Keratinocyte (primary cell): ENCODE results near the gene INS. TPM values are rescaled to one million over a fixed set of nuclear protein-coding genes. Genes with fewer than 3 reads are reported as not detected.

Source experiments
- DNase-seq: peaks from one replicate; pipeline ENCODE4 v3.0.0-alpha.2; 2011; ENCODE audit warnings: low read depth, missing footprints, low spot score
- FAIRE-seq: peaks from 2 replicates; lab custom pipeline; 2011; peaks lifted over from hg19 to GRCh38; lab: Jason Lieb, UNC
- H2AFZ ChIP-seq: 2 replicates; pipeline ENCODE4 v1.6.0; 2012; ENCODE audit warnings: low read length, control low read depth, inconsistent platforms; ENCODE audit not compliant: control insufficient read depth
- H3K27ac ChIP-seq: 2 replicates; pipeline ENCODE4 v1.5.1; 2011; ENCODE audit warnings: low read length; ENCODE audit not compliant: control insufficient read depth, insufficient read depth
- H3K27me3 ChIP-seq: 3 replicates; pipeline ENCODE4 v1.6.0; 2011; ENCODE audit warnings: low read length; ENCODE audit not compliant: control insufficient read depth, insufficient read depth; ENCODE audit errors: extremely low read depth
- H3K36me3 ChIP-seq, 2 experiments: 2 replicates in 1 of 2; 3 replicates in 1 of 2; pipeline ENCODE4 v1.5.1; 2011; ENCODE audit warnings: low read length in 2 of 2, mild to moderate bottlenecking in 1 of 2; ENCODE audit not compliant: control insufficient read depth in 2 of 2, insufficient read depth in 2 of 2; ENCODE audit errors: extremely low read depth in 1 of 2
- H3K4me1 ChIP-seq: 3 replicates; pipeline ENCODE4 v1.5.1; 2011; ENCODE audit warnings: low read length; ENCODE audit not compliant: control insufficient read depth, insufficient read depth; ENCODE audit errors: extremely low read depth
- H3K4me2 ChIP-seq: 3 replicates; pipeline ENCODE4 v1.6.0; 2011; ENCODE audit warnings: low read depth, low read length; ENCODE audit not compliant: control insufficient read depth, insufficient read depth; ENCODE audit errors: extremely low read depth
- H3K4me3 ChIP-seq, 3 experiments: fragments of 200-600 bp in 1 of 3; sonication (generic) in 1 of 3; 2 replicates in 2 of 3; 3 replicates in 1 of 3; pipeline ENCODE4 v1.5.1; 2011 to 2016; ENCODE audit warnings: low read length in 3 of 3, mild to moderate bottlenecking in 3 of 3, control low read depth in 2 of 3, inconsistent platforms in 1 of 3, low read depth in 1 of 3, mixed read lengths in 1 of 3, mixed run types in 1 of 3, moderate library complexity in 1 of 3; ENCODE audit not compliant: control insufficient read depth in 2 of 3, insufficient read depth in 2 of 3; ENCODE audit errors: extremely low read depth in 1 of 3
- H3K79me2 ChIP-seq: 2 replicates; pipeline ENCODE4 v1.6.0; 2012; ENCODE audit warnings: low read length; ENCODE audit not compliant: control insufficient read depth, insufficient read depth
- H3K9ac ChIP-seq: 3 replicates; pipeline ENCODE4 v1.6.0; 2011; ENCODE audit warnings: low read length; ENCODE audit not compliant: control insufficient read depth, insufficient read depth; ENCODE audit errors: extremely low read depth
- H3K9me1 ChIP-seq: 3 replicates; pipeline ENCODE4 v1.6.0; 2011; ENCODE audit warnings: low read length; ENCODE audit not compliant: control insufficient read depth, insufficient read depth; ENCODE audit errors: extremely low read depth
- H3K9me3 ChIP-seq: 2 replicates; pipeline ENCODE4 v1.5.1; 2012; ENCODE audit warnings: low read depth, low read length; ENCODE audit not compliant: control insufficient read depth
- H4K20me1 ChIP-seq: 3 replicates; pipeline ENCODE4 v1.6.0; 2011; ENCODE audit warnings: low read length; ENCODE audit not compliant: control insufficient read depth, insufficient read depth; ENCODE audit errors: extremely low read depth
- EZH2 ChIP-seq: IDR thresholded peaks from one replicate; pipeline ENCODE4 v1.6.1; 2012; ENCODE audit warnings: inconsistent platforms, mild to moderate bottlenecking, low read length, moderate library complexity
- dilution Hi-C: fragments of 300-500 bp; cut with MboI; formaldehyde crosslinking; loops from one replicate; pipeline ENCODE4 v1.7.0; 2020; ENCODE audit warnings: low sequenced_read_pairs; ENCODE audit not compliant: extremely low pct_ligation_motif_present
- polyA plus RNA-seq, 5 experiments: library from polyadenylated mRNA; depleted of rRNA in 3 of 5; stranded (reverse) in 3 of 5; stranded (forward) in 1 of 5; unstranded in 1 of 5; fragments of >200 nt; gene quantifications; 1 replicate in 1 of 5; 2 replicates in 3 of 5; 3 replicates in 1 of 5; pipeline versions ENCODE4 v1.2.1 to v1.2.3, GENCODE V29; 2011 to 2012; ENCODE audit warnings: missing spikeins in 2 of 5, low read depth in 1 of 5, low replicate concordance in 1 of 5
- TF ChIP-seq, protein P1 (sequence below), 3 experiments: IDR thresholded peaks in 1 of 3; conservative IDR thresholded peaks in 1 of 3; optimal IDR thresholded peaks in 1 of 3; 2 replicates in 2 of 3; 3 replicates in 1 of 3; pipeline versions ENCODE3 to v1.5.1; 2011; ENCODE audit warnings: low read length in 3 of 3, mild to moderate bottlenecking in 3 of 3, moderate library complexity in 2 of 3, control low read depth in 1 of 3, inconsistent platforms in 1 of 3; ENCODE audit not compliant: insufficient read depth in 2 of 3; ENCODE audit errors: extremely low read depth in 1 of 3

INS gene
- polyA plus RNA-seq, 1 donor (not counting 4 experiments of a cell fraction or from before 2014, with no cell fraction given) = not detected

DNA sequence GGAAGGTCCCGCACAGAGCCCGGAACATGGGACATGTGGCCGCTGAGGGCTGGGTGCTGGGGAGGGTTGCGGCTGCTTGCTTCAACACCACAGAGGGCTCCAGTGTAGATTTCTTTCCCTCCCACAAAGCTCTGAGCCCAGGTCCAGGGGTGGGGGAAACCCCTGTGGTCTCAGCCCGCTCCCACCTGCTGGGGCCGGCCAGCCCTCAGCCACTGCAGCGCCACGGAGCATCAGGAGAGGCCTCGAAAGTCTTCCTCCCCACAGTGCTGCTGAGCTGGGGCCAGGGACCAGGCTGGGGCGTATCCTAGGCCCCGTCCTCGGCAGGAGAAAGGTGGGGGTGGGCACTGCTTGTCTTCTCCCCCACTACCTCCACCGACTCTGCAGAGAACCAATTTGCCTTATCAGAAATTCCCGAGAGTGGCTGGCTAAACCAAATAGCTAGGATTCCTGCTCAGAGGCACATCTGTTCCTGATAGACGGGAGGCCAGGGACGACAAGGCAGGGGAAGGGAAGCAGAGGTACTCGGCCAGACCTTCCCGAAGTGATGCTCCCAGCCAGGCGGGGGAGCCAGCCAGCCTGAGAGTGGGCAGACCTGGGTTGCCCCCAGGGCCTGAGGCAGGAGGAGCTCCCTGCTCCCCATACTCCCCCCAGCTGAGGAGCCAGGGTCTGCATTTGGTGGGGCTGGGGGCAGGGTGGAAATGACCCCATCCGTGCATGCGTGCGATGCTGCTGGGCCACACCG, 40.5 kb downstream of the INS start:
- TF ChIP-seq, protein P1, sequence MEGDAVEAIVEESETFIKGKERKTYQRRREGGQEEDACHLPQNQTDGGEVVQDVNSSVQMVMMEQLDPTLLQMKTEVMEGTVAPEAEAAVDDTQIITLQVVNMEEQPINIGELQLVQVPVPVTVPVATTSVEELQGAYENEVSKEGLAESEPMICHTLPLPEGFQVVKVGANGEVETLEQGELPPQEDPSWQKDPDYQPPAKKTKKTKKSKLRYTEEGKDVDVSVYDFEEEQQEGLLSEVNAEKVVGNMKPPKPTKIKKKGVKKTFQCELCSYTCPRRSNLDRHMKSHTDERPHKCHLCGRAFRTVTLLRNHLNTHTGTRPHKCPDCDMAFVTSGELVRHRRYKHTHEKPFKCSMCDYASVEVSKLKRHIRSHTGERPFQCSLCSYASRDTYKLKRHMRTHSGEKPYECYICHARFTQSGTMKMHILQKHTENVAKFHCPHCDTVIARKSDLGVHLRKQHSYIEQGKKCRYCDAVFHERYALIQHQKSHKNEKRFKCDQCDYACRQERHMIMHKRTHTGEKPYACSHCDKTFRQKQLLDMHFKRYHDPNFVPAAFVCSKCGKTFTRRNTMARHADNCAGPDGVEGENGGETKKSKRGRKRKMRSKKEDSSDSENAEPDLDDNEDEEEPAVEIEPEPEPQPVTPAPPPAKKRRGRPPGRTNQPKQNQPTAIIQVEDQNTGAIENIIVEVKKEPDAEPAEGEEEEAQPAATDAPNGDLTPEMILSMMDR (optimal IDR thresholded peaks at IDR 0.05 in 1 of 3, IDR thresholded peaks at IDR 0.05 in 1 of 3, conservative IDR thresholded peaks at IDR 0.05 in 1 of 3; ENCODE audit: extremely low read depth in 1 of 3, insufficient read depth in 2 of 3, low read length in 3 of 3) = no peak
- no peak for TF ChIP-seq EZH2
- dilution Hi-C loops = no loop called here
- DNase-seq = no peak
- Histone ChIP-seq H3K27me3 (peaks cover 37% of the 10 kb centered on the region), H3K36me3 (no peaks in the 10 kb centered on the region), H3K9me1 (no peaks in the 10 kb centered on the region), H3K9me3 (peaks cover 8% of the 10 kb centered on the region), H3K4me2 (no peak overlapping the region), H3K4me1 (no peaks in the 10 kb centered on the region), H2AFZ (no peak overlapping the region), H3K27ac (no peak overlapping the region), H4K20me1 (no peaks in the 10 kb centered on the region), H3K79me2 (no peaks in the 10 kb centered on the region), H3K9ac (no peak overlapping the region), H3K4me3 (no peak overlapping the region)
- FAIRE-seq = no peak

DNA sequence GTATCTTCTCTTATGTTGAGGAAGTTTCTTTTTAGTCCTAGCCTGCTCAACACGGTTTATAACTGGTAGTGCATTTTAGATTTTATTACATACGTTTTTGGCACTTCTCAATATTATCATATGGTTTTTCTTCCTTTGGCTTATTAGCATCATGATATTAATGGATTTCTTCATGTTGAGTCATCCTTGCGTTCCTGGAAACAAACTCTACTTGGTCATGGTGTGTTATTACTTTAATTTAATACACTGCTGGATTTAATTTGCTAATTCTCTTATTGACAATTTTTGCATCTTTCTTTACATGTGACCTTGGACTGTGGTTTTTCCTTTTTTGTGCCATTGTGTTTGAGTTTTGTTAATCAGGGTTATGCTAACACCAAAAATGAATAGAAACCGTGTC, 42.3 kb downstream of the INS start:
- H3K36me3 ChIP-seq = no peaks in the 10 kb centered on the region
- no peak overlapping the region for H3K4me3 ChIP-seq
- H3K9ac ChIP-seq = no peak overlapping the region
- H3K27me3 ChIP-seq = peaks cover 40% of the 10 kb centered on the region
- no peaks in the 10 kb centered on the region for H3K9me1 ChIP-seq
- H3K27ac ChIP-seq = no peak overlapping the region
- no peaks in the 10 kb centered on the region for H3K79me2 ChIP-seq
- no peaks in the 10 kb centered on the region for H4K20me1 ChIP-seq
- H2AFZ ChIP-seq = no peak overlapping the region
- H3K4me1 ChIP-seq = no peaks in the 10 kb centered on the region
- H3K9me3 ChIP-seq = peaks cover 8% of the 10 kb centered on the region
- TF ChIP-seq, protein P1 (optimal IDR thresholded peaks at IDR 0.05 in 1 of 3, IDR thresholded peaks at IDR 0.05 in 1 of 3, conservative IDR thresholded peaks at IDR 0.05 in 1 of 3; ENCODE audit: extremely low read depth in 1 of 3, insufficient read depth in 2 of 3, low read length in 3 of 3) = no peak
- FAIRE-seq (no peak), DNase-seq (no peak)
- H3K4me2 ChIP-seq = no peak overlapping the region
- dilution Hi-C loops = no loop called here
